SW480 (cell line): ENCODE data around the gene KRT3.
"Not testable (repeated sequence)": the region's sequence is repeated elsewhere in the genome, so short reads cannot be mapped to it uniquely, and the experiment has no call there.

Experiments used
- DNase-seq: peaks from one replicate; pipeline ENCODE4 v3.0.0-alpha.2; 2016; ENCODE audit warnings: low spot score

The KRT3 gene

DNA sequence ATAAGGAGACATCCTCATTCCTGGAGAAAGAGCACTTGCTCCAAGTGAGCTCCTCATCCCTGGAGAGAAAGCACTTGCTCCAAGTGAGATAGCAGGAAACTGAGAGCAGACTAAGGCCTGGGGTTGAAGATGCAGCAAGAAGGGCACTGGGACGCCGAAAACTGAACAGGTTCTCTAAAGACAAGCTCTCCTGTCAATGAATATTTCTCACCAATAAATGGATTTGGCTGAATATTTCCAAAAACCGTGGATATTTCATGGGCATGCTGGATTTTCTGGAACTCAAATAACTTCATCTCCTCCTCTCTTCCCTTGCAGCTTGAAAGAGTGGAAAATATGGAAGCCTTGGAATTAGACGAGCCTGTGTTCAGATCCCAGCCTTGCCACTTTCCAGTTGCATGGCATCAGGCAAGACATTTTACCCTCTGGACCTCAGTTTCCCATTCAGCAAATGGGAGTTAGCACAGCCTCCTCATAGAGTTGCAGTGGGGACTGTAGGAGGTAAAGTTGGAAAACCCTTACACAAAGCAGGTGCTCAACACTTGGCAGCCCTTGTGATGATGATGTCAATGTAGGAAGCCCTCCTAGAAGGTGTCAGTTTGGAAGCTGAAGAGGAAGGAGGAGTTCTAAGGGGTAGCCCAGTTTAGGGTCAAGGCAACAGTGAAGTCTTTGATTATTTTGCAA is 14.4 kb downstream of the KRT3 start:
- DNase-seq, result no peak

- no peak for DNase-seq
Observed at GRCh38 chr12:52779914-52780313, 16.0 kb downstream of the KRT3 start.

- DNase-seq, result no peak
Observed at GRCh38 chr12:52778833-52779232, 17.1 kb downstream of the KRT3 start.

DNA sequence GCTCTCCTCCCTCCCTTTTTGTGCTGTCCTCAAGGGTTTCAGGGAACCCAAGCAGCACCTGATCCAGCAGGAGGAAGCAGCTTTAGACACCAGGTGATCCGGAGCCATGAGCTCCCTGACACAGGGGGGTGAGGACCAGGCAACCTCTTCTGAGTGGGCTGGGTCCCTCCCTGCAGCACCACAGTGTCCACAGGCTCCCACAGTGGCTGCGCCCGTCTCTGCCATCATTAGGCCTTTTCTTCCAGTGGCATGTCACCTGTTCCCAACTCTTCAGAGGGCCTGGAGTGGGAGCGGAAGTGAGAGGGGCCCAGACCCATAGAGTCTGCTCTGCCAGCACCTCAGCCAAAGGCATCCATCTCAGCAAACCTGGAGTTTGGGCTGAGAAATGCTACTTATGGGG is 18.4 kb downstream of the KRT3 start:
- no peak for DNase-seq

DNA sequence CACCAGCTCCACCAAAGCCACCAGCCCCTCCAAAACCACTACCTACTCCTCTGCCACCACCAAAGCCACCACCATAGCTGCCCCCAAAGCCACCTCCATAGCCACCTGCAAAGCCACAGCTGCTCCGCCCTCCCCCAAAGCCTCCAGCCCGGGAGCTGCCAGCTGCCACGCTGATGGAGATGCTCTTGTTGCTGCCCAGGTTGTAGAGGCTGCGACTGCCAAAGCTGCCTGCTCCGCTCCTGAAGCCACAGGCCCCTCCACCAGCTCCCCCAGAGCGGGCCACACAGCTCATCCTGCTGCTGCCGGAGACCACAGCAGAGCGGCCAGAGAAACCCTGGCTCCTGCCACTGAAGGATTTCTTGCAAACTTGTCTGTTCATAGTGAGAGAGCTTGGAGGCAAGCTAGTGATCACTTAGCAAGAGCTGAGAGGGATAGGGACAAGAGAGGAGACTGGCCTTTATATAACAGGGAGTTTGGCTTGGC is 19.0 kb downstream of the KRT3 start, which contains the start of gene KRT76:
Gene KRT76 (minus strand): TSS at position 433 of the 483 bp plus-strand sequence. CDS start 54 bp downstream, at position 379.
- no peak for DNase-seq

GRCh38 chr12:52776435-52776834 is 19.5 kb downstream of the KRT3 start:
- DNase-seq, result no peak

GRCh38 chr12:52774629-52775250 is 21.2 kb downstream of the KRT3 start:
- no peak for DNase-seq

DNA sequence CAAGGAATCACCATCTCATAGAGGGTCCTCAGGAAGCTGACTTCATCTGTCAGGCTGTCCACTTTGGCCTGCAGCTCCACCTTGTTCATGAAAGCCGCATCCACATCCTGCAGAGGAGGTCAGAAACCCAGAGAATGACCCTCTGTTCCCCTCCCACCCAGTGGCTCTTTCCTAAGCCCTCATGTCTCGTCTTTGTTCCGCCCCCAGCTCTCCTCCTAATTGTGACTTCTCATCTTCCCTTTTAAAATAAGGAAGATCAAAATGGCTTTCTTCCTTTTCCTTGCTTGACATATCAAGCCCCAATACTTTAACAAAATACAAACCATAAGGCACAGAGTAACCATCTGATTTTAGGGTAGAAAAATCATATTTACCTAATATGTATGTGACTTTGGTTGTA is 23.1 kb downstream of the KRT3 start:
- no peak for DNase-seq

DNA sequence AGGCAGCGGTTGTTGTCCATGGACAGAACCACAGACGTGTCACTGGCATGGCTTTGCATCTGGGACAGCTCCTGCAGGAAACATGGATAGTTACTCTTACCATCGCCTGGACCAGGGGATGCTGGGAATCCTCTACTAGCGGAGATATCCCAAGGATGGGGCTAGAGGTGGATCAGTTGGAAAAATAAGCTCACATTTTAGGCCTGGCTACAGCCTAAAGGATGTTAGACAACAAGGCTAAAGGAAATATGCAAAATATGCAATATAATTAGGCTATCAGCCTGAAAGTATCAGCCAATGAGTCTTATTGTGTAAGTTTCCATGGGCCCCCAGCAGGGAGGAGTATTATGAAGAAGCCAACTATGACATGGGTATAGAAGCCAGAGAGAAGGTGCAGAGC is 23.7 kb downstream of the KRT3 start:
- DNase-seq, result no peak

- DNase-seq, result no peak
Observed at GRCh38 chr12:52771505-52771904, 24.4 kb downstream of the KRT3 start.

GRCh38 chr12:52771088-52771487 is 24.8 kb downstream of the KRT3 start:
- no peak for DNase-seq

DNA sequence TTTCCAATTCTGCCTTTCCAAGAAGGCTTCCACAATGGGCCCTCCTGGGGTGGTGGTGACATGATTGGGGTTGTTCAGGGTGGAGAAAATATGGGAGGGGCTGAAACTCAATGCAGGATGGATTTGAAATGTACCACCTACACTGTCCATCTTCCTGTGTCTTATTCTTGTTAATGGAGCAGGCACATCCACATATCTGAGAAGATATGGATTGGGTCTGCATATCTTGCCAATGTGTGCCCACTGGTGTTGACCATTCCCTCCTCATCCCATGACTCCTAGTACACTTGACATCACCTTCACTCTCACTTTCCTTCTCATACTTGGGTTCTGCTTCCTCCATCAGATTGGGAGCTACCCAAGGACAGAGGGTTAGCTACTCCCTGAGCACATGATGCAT is 26.0 kb downstream of the KRT3 start:
- no peak for DNase-seq

GRCh38 chr12:52769354-52769753 is 26.6 kb downstream of the KRT3 start:
- DNase-seq, result no peak

GRCh38 chr12:52768479-52769200 is 27.3 kb downstream of the KRT3 start:
- no peak for DNase-seq

DNA sequence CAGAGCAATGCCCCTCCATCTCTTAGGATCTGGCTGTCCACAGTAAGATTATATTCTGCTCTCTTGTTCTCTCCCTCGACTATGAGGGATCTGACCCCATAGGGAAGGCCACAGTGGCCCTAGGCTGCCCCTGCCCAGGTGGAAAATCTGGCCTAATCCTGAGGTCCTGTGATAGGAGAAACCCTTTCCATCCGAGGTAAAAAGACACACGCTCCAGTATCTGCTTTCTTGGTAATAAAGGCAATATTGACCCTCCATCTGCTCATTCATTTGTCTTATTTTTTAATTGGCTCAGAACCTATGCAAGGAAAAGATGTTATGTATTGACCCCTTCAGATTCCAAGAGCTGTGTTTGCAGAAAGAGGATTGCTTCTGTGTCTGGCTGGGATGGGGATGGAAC is 28.5 kb downstream of the KRT3 start:
- no peak for DNase-seq

DNA sequence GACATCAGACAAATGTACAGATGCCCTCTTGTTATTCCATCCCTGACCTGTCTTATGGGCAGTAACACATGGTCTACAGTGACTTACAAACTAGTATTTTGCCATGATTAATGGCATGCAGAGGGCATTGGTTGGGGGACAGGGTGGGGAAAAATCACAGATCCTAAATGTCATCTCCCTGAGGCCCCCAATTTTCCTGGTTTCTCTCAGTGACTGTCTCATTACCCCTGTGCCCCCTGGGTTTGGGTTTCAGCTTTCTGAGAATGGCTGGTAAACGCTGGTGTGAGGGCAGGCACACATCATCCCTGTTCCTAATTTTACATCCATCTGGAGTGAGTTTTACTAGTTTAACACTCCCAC is 28.9 kb downstream of the KRT3 start:
- DNase-seq, result no peak

- DNase-seq, result no peak
Observed at GRCh38 chr12:52766351-52767019, 29.4 kb downstream of the KRT3 start.

DNA sequence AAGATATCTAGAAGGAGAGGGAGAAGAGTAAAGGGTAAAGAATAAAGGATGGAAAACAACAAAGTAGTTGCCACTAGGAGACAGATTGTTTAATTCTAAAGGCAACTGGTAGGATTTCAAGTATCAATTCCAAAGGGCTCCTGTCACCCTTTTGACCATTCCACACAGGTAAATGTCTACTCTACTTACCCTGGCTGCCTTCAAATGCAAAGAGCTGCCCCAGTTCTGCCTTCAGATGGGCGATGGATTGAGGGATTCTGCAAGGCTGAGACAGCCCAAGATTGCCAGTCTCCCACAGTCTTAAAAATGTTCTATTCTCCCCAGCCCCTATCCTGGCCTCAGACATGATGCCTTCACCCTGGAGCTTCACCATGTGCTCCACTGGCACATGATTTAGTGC is 30.2 kb downstream of the KRT3 start:
- DNase-seq, result no peak

GRCh38 chr12:52763991-52764390 is 31.9 kb downstream of the KRT3 start:
- no peak for DNase-seq

DNA sequence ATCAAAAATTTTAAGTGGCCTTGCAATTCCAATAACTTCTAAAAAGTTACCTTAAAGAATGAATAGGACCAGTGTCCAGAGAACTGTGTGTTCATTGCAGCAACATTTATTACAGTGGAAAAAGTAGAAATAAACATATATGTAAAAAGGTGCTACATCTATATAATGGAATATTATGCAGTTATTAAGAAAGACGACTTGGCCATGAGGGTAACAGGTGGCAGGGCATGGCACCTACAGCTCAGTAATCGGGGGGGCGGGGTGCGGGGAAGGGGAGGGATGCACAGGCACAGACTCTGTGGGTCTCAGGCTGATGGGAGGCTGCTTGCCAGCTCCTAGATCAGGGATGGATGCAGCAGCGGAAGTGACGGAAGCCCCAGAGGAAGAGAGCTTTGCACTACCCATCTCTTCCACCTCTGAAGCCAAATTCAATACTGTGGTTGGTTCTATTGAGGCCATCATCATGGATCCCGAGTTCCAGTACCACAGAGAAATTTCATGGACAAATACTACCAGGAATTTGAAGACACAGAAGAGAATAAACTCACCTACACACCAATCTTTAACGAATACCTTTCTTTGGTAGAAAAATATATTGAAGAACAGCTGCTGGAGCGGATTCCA is 32.8 kb downstream of the KRT3 start:
- no peak for DNase-seq

- no peak for DNase-seq
Observed at GRCh38 chr12:52761802-52762201, 34.1 kb downstream of the KRT3 start.

GRCh38 chr12:52761218-52761617 is 34.7 kb downstream of the KRT3 start:
- not testable (repeated sequence) for DNase-seq
